ENCODE results near the gene TPCN2. TPM values are rescaled to one million over a fixed set of nuclear protein-coding genes. Genes with fewer than 3 reads are reported as not detected.

Gene TPCN2
- total RNA-seq, 1 donor from 2014 or later: 9.5 TPM

DNA sequence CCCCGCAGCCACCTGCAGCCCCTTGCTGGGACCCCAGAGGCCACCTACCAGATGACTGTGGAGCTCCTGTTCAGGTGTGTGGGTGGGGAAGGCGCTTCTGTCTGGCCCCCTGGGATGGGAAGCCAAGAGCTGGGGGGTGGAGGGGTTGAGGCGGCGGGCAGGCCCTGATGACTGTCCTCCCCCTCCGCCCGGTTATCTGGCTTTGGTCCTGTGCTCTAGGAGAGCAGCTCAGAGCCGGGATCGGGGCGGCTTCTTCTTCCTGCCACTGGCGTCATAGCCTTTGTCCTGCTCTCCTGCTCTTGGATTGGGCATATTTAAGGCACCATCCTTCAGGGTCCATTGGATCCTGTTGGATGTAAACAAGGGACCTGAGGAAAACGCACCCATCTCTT, 38.4 kb downstream of the TPCN2 start:
- no peak overlapping the region for H3K4me3 Mint-ChIP-seq (ENCODE audit: unreplicated experiment)
- H3K9me3 ChIP-seq (ENCODE audit: insufficient read depth, low read depth, low read length): no peaks in the 10 kb centered on the region
- H3K9ac ChIP-seq (ENCODE audit: low read length): no peak overlapping the region
- H4K20me1 ChIP-seq (ENCODE audit: insufficient read depth, low read length): peaks cover 65% of the 10 kb centered on the region
- H3K4me1 ChIP-seq (ENCODE audit: insufficient read depth, low read length): peaks cover 12% of the 10 kb centered on the region
- no peaks in the 10 kb centered on the region for H3K79me2 ChIP-seq (ENCODE audit: insufficient read depth, low read length)
- H3K36me3 ChIP-seq (ENCODE audit: insufficient read depth, low read length): no peaks in the 10 kb centered on the region
- no peak overlapping the region for H2AFZ ChIP-seq (ENCODE audit: low read depth, low read length)
- H3K4me2 ChIP-seq (ENCODE audit: low read length): no peak overlapping the region
- TF ChIP-seq, protein P1, sequence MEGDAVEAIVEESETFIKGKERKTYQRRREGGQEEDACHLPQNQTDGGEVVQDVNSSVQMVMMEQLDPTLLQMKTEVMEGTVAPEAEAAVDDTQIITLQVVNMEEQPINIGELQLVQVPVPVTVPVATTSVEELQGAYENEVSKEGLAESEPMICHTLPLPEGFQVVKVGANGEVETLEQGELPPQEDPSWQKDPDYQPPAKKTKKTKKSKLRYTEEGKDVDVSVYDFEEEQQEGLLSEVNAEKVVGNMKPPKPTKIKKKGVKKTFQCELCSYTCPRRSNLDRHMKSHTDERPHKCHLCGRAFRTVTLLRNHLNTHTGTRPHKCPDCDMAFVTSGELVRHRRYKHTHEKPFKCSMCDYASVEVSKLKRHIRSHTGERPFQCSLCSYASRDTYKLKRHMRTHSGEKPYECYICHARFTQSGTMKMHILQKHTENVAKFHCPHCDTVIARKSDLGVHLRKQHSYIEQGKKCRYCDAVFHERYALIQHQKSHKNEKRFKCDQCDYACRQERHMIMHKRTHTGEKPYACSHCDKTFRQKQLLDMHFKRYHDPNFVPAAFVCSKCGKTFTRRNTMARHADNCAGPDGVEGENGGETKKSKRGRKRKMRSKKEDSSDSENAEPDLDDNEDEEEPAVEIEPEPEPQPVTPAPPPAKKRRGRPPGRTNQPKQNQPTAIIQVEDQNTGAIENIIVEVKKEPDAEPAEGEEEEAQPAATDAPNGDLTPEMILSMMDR (IDR thresholded peaks at IDR 0.05; ENCODE audit: insufficient read depth, low read depth, low read length): no peak
- no peak for TF ChIP-seq EZH2 (IDR thresholded peaks at IDR 0.05; ENCODE audit: insufficient read depth, low read length)
- no peaks in the 10 kb centered on the region for H3K9me3 Mint-ChIP-seq (ENCODE audit: unreplicated experiment)
- DNase-seq (ENCODE audit: low read depth): no peak
- FAIRE-seq: no peak
- no peaks in the 10 kb centered on the region for H3K27me3 ChIP-seq (ENCODE audit: insufficient read depth, low read length)
- H3K27ac Mint-ChIP-seq (ENCODE audit: unreplicated experiment): no peak overlapping the region
- no peaks in the 10 kb centered on the region for H3K27me3 Mint-ChIP-seq (ENCODE audit: low read depth, unreplicated experiment)
- H3K36me3 Mint-ChIP-seq (ENCODE audit: low read depth, unreplicated experiment): peaks cover 8% of the 10 kb centered on the region
- peaks cover 13% of the 10 kb centered on the region for H3K4me1 Mint-ChIP-seq (ENCODE audit: low read depth, unreplicated experiment)
- no peak overlapping the region for H3K4me3 ChIP-seq (ENCODE audit: insufficient read depth, low read depth, low read length)
- H3K27ac ChIP-seq (ENCODE audit: low read depth, low read length): no peak overlapping the region

DNA sequence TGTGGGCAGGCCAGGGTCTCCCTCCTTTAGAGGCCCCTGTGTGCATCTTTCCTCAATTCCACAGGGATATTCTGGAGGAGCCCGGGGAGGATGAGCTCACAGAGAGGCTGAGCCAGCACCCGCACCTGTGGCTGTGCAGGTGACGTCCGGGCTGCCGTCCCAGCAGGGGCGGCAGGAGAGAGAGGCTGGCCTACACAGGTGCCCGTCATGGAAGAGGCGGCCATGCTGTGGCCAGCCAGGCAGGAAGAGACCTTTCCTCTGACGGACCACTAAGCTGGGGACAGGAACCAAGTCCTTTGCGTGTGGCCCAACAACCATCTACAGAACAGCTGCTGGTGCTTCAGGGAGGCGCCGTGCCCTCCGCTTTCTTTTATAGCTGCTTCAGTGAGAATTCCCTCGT, 39.1 kb downstream of the TPCN2 start:
- peaks cover 12% of the 10 kb centered on the region for H3K4me1 ChIP-seq (ENCODE audit: insufficient read depth, low read length)
- no peak overlapping the region for H3K27ac ChIP-seq (ENCODE audit: low read depth, low read length)
- H3K79me2 ChIP-seq (ENCODE audit: insufficient read depth, low read length): no peaks in the 10 kb centered on the region
- H3K4me1 Mint-ChIP-seq (ENCODE audit: low read depth, unreplicated experiment): peaks cover 13% of the 10 kb centered on the region
- H3K4me2 ChIP-seq (ENCODE audit: low read length): no peak overlapping the region
- FAIRE-seq: no peak
- no peak for TF ChIP-seq EZH2 (IDR thresholded peaks at IDR 0.05; ENCODE audit: insufficient read depth, low read length)
- TF ChIP-seq, protein P1 (IDR thresholded peaks at IDR 0.05; ENCODE audit: insufficient read depth, low read depth, low read length): no peak
- no peak overlapping the region for H3K9ac ChIP-seq (ENCODE audit: low read length)
- H3K36me3 ChIP-seq (ENCODE audit: insufficient read depth, low read length): no peaks in the 10 kb centered on the region
- no peaks in the 10 kb centered on the region for H3K27me3 ChIP-seq (ENCODE audit: insufficient read depth, low read length)
- no peak overlapping the region for H3K27ac Mint-ChIP-seq (ENCODE audit: unreplicated experiment)
- H3K9me3 ChIP-seq (ENCODE audit: insufficient read depth, low read depth, low read length): no peaks in the 10 kb centered on the region
- H3K27me3 Mint-ChIP-seq (ENCODE audit: low read depth, unreplicated experiment): no peaks in the 10 kb centered on the region
- H3K4me3 Mint-ChIP-seq (ENCODE audit: unreplicated experiment): no peak overlapping the region
- H3K36me3 Mint-ChIP-seq (ENCODE audit: low read depth, unreplicated experiment): peaks cover 8% of the 10 kb centered on the region
- H3K4me3 ChIP-seq (ENCODE audit: insufficient read depth, low read depth, low read length): no peak overlapping the region
- H4K20me1 ChIP-seq (ENCODE audit: insufficient read depth, low read length): peaks cover 65% of the 10 kb centered on the region
- DNase-seq (ENCODE audit: low read depth): no peak
- peaks cover under 1% of the 10 kb centered on the region for H3K9me3 Mint-ChIP-seq (ENCODE audit: unreplicated experiment)
- H2AFZ ChIP-seq (ENCODE audit: low read depth, low read length): no peak overlapping the region

GRCh38 chr11:69088676-69089146, 40.0 kb downstream of the TPCN2 start:
- DNase-seq (ENCODE audit: low read depth): peak; percentile 49
- peaks cover 3% of the 10 kb centered on the region for H3K9me3 Mint-ChIP-seq (ENCODE audit: unreplicated experiment)

More at GRCh38 chr11:69088676-69089146, 40.0 kb downstream of the TPCN2 start:
- peaks cover 13% of the 10 kb centered on the region for H3K4me1 Mint-ChIP-seq (ENCODE audit: low read depth, unreplicated experiment)
- TF ChIP-seq EZH2 (IDR thresholded peaks at IDR 0.05; ENCODE audit: insufficient read depth, low read length): no peak
- TF ChIP-seq, protein P1 (IDR thresholded peaks at IDR 0.05; ENCODE audit: insufficient read depth, low read depth, low read length): peak; percentile 75
- Histone ChIP-seq H2AFZ (ENCODE audit: low read depth, low read length) (no peak overlapping the region), H3K27ac (ENCODE audit: low read depth, low read length) (no peak overlapping the region), H3K4me1 (ENCODE audit: insufficient read depth, low read length) (peaks cover 12% of the 10 kb centered on the region), H3K36me3 (ENCODE audit: insufficient read depth, low read length) (no peaks in the 10 kb centered on the region), H3K4me2 (ENCODE audit: low read length) (peak overlapping the region; percentile 79), H3K4me3 (ENCODE audit: insufficient read depth, low read depth, low read length) (peak overlapping the region; percentile 21), H4K20me1 (ENCODE audit: insufficient read depth, low read length) (peaks cover 62% of the 10 kb centered on the region), H3K79me2 (ENCODE audit: insufficient read depth, low read length) (no peaks in the 10 kb centered on the region), H3K9me3 (ENCODE audit: insufficient read depth, low read depth, low read length) (no peaks in the 10 kb centered on the region), H3K27me3 (ENCODE audit: insufficient read depth, low read length) (no peaks in the 10 kb centered on the region), H3K9ac (ENCODE audit: low read length) (no peak overlapping the region)
- peaks cover 10% of the 10 kb centered on the region for H3K36me3 Mint-ChIP-seq (ENCODE audit: low read depth, unreplicated experiment)
- H3K27me3 Mint-ChIP-seq (ENCODE audit: low read depth, unreplicated experiment): peaks cover 3% of the 10 kb centered on the region
- no peak overlapping the region for H3K4me3 Mint-ChIP-seq (ENCODE audit: unreplicated experiment)
- FAIRE-seq: no peak
- H3K27ac Mint-ChIP-seq (ENCODE audit: unreplicated experiment): peak overlapping the region; percentile 26
